GM13976 (cell line): ENCODE measurements around the gene RAB4A.

Experiments used
- DNase-seq: peaks from one replicate; pipeline ENCODE4 v3.0.0; 2012; ENCODE audit warnings: low spot score
- CTCF ChIP-seq: IDR thresholded peaks from 2 replicates; pipeline ENCODE4 v1.5.1; 2012; ENCODE audit warnings: borderline replicate concordance, mild to moderate bottlenecking; ENCODE audit not compliant: insufficient read depth; ENCODE audit errors: extremely low read depth, missing control alignments, control extremely low read depth
- in situ Hi-C: fragments of 300-500 bp; cut with MboI; formaldehyde crosslinking; loops from one replicate; pipeline ENCODE4 v1.12.0; 2022; ENCODE audit warnings: low sequenced_read_pairs, mixed read lengths, inconsistent platforms; ENCODE audit not compliant: unreplicated experiment

Gene RAB4A

GRCh38 chr1:229298887-229299503 is 28.1 kb downstream of the RAB4A start:
- DNase-seq = no peak
- no peak for TF ChIP-seq CTCF
- in situ Hi-C loops = no loop called here

DNA sequence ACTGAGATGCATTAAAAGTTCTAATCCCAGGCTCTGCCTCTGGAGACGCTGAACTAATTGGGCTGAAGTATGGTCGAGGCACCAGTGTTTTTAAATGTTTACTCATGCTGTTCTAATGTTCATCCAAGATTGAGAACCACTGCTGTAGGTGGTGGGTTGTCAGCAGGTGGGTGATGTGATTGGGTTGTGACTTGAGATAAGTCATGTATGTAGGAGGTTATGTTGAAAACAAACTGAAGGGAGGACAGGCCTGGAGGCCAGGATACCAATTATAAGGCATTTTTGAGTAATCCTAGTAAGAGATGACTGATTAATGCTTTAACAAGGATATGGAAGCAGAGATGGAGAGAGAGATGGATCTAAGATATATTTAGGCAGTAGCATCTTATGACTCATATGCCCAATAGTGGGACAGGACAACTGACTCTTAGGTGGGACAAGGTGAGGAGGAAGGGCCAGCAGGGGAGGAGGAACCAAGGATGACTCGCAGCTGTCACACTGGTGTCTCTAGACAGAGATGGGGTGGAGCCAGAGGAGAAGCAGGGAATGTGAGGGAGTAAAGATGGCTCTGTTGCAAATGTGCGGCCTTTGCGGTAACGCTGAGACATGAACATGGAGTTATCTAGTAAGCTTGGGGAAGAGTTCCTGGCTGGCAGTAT is 29.3 kb downstream of the RAB4A start:
- in situ Hi-C loops = no loop called here
- no peak for DNase-seq
- no peak for TF ChIP-seq CTCF

DNA sequence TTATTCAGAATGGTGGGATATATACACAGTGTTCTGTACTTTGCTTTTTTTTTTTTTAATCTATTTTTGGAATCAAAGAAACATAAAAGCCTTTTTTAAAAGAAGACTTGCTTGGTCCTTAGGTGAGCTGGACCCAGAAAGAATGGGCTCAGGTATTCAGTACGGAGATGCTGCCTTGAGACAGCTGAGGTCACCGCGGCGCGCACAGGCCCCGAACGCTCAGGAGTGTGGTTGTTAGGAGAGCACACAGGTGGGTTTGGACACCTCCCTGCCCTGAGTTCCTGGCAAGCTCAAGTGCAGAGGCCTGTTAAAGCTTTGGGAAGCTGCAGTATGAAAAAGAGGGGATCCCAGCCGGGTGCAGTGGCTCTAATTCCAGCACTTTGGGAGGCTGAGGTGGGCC is 31.8 kb downstream of the RAB4A start:
- in situ Hi-C loops = no loop called here
- TF ChIP-seq CTCF = no peak
- DNase-seq = no peak

DNA sequence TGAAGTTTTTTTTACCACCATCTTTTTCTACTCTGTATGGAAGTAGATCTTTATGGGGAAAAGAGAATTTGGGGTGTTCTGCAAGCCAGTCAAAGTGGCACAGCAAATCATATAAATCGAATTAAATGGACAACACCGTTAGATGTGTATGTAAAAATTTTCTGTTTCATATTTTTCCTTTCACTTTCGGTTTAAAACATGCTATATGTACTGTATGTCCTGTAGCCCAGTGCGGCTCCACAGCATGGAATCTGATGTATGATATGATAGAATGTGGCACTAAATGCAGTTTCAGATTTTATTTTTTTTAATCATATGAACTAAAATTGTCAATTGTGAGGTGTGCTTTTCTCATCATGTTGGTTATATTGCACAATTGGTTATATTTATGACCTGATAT is 32.9 kb downstream of the RAB4A start:
- in situ Hi-C loops = no loop called here
- no peak for TF ChIP-seq CTCF
- no peak for DNase-seq

- DNase-seq = no peak
- in situ Hi-C loops = no loop called here
- no peak for TF ChIP-seq CTCF
Observed at GRCh38 chr1:229305392-229305791, 34.5 kb downstream of the RAB4A start.

DNA sequence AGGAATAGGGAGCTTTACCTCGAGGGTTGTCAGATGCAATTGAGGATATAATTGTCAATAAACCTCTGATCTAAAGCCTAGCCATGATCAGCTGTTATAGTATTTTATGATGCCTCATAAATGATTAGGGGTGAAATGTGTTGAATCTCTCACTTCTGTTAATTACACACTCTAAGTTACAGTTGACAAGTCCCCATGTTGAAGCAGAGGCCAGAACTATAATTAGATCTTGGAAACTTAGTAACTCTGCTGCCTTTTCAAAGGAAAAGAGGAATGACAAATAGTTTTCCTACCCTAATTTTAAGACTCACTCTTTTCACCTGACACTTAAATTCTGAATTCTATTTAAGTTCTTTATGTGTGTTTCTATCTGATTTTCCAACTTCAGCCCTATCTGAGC is 38.2 kb downstream of the RAB4A start:
- TF ChIP-seq CTCF = no peak
- no peak for DNase-seq
- in situ Hi-C loops = no loop called here

GRCh38 chr1:229309684-229310083 is 38.8 kb downstream of the RAB4A start:
- in situ Hi-C loops = no loop called here
- no peak for TF ChIP-seq CTCF
- no peak for DNase-seq
